GM12891 (cell line): Measurements from ENCODE around the gene IFNK.

Source experiments
- DNase-seq: peaks from one replicate; pipeline ENCODE4 v3.0.0; 2011; ENCODE audit warnings: low spot score; ENCODE audit not compliant: insufficient read length
- FAIRE-seq: peaks from 2 replicates; lab custom pipeline; 2011; peaks lifted over from hg19 to GRCh38; lab: Jason Lieb, UNC
- PAX5 ChIP-seq: IDR thresholded peaks from 2 replicates; pipeline ENCODE4 v1.6.1; 2011; ENCODE audit warnings: low read length, moderate library complexity, mild to moderate bottlenecking; ENCODE audit not compliant: insufficient read depth, severe bottlenecking
- POLR2A ChIP-seq: IDR thresholded peaks from 2 replicates; pipeline ENCODE4 v1.6.1; 2011; ENCODE audit warnings: low read depth, low read length, control low read depth
- POLR2AphosphoS5 ChIP-seq: IDR thresholded peaks from 2 replicates; pipeline ENCODE4 v1.6.1; 2011; ENCODE audit warnings: low read depth, low read length, control low read depth
- POU2F2 ChIP-seq: IDR thresholded peaks from 2 replicates; pipeline ENCODE4 v1.6.1; 2011; ENCODE audit warnings: low read depth, mild to moderate bottlenecking, control low read depth, low read length, moderate library complexity
- SPI1 ChIP-seq: IDR thresholded peaks from 2 replicates; pipeline ENCODE4 v1.6.1; 2011; ENCODE audit warnings: low read depth, low read length, control low read depth
- TAF1 ChIP-seq: IDR thresholded peaks from 2 replicates; pipeline ENCODE4 v1.6.1; 2011; ENCODE audit warnings: low read depth, low read length, control low read depth

Gene IFNK

GRCh38 chr9:27510780-27511179 is 13.3 kb upstream of the IFNK start:
- FAIRE-seq = no peak
- TF ChIP-seq POLR2A (no peak), POU2F2 (no peak), SPI1 (no peak), TAF1 (no peak), PAX5 (no peak), POLR2AphosphoS5 (no peak)
- DNase-seq = no peak

DNA sequence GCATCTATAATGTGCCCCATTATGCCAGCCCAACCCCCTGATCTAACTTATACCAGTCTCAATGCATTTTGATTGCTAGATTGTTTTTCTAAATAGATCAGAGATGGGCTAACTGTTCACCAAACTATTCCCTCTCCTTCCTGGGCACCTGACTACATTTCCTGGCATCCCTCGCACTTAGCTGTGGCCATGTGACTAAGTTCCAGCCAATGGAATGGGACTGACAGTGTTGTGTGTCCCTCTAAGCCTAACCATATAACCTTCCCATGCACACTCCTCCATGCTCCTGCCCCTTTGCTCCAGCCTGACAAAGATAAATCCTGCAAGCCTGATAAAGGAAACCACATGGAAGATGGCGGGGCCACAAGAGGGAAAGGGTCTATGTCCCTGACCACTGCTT is 12.3 kb upstream of the IFNK start:
- no peak for DNase-seq
- TF ChIP-seq POLR2AphosphoS5 (no peak), TAF1 (no peak), SPI1 (no peak), PAX5 (no peak), POU2F2 (no peak), POLR2A (no peak)
- FAIRE-seq = no peak

GRCh38 chr9:27514551-27514950 is 9.5 kb upstream of the IFNK start:
- TF ChIP-seq POU2F2 = no peak
- TF ChIP-seq PAX5 = no peak
- no peak for TF ChIP-seq POLR2A
- no peak for TF ChIP-seq TAF1
- no peak for TF ChIP-seq POLR2AphosphoS5
- TF ChIP-seq SPI1 = no peak
- no peak for FAIRE-seq

GRCh38 chr9:27518006-27518405 is 6.1 kb upstream of the IFNK start:
- FAIRE-seq (no peak), DNase-seq (no peak)
- TF ChIP-seq PAX5 (no peak), POLR2A (no peak), POLR2AphosphoS5 (no peak), SPI1 (no peak), TAF1 (no peak), POU2F2 (no peak)

More at GRCh38 chr9:27514551-27514950, 9.5 kb upstream of the IFNK start:
- DNase-seq = no peak

DNA sequence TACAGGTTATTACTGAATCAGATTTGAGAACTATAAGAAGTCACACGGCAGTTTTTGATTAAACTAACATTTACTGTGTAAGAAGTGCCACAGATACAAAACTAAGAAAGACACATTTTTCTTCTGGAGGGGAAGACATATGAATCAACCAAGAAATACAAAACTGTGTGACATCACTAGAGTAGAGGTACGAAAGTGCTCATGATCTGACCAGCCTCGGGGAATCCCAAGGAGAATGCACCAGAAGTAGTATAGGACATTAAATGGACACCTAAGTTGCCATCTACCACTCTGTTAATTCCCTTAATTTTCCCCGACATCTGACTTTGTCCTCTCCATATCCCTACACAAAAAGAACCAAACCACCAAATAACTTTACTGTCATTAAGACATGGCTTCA is 5.3 kb upstream of the IFNK start:
- TF ChIP-seq PAX5 = no peak
- no peak for TF ChIP-seq TAF1
- TF ChIP-seq POLR2A = no peak
- TF ChIP-seq POU2F2 = no peak
- no peak for TF ChIP-seq POLR2AphosphoS5
- no peak for TF ChIP-seq SPI1
- DNase-seq (no peak), FAIRE-seq (no peak)

- FAIRE-seq (no peak), DNase-seq (no peak)
- no peak for TF ChIP-seq SPI1
- TF ChIP-seq POLR2A = no peak
- no peak for TF ChIP-seq TAF1
- no peak for TF ChIP-seq POU2F2
- no peak for TF ChIP-seq POLR2AphosphoS5
- TF ChIP-seq PAX5 = no peak
Measured at GRCh38 chr9:27519466-27520465, 4.3 kb upstream of the IFNK start.

DNA sequence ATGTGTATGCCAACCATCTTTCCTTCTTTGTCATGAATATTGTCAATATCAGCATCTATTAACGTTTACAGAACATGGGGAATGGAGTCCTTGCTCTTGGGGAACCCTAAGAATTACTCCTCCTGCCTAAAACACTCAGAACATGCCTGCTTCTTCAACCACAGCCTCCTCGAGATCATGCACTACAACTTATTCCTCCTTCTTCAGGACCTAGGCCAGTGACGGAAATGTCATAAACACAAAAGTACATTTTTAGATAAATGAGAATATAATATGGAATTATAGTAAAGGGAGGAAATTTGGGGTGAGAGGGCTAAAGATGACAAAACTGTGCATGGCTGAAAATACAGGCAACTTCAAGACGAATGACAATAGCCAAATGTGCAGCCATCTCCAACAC is 3.1 kb upstream of the IFNK start:
- FAIRE-seq = no peak
- no peak for TF ChIP-seq PAX5
- DNase-seq = no peak

GRCh38 chr9:27523141-27523540 is 949 bp upstream of the IFNK start:
- DNase-seq = no peak
- TF ChIP-seq PAX5 (no peak), POU2F2 (no peak), SPI1 (no peak), TAF1 (no peak), POLR2AphosphoS5 (no peak), POLR2A (no peak)
- FAIRE-seq = no peak

DNA sequence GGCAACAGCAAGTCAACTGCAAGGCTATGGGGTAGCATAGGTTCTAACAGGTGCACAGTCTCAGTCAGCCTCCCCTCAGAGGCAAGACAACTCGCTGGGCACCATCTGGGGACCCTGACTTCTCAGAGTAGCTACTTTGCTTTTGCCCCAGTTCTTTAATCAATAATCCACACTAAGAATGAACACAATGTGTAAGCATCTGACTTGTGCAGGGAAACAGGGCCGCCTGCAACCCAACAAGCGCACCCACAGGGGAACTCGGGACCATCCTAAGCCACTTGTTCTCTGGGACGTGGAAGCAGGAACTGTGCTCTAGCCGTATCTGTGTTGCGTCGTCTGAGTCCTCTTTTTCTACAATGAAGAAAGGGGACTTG is 3.6 kb downstream of the IFNK start:
- TF ChIP-seq POLR2AphosphoS5 (no peak), TAF1 (no peak), PAX5 (no peak), POU2F2 (no peak), POLR2A (no peak), SPI1 (no peak)
- DNase-seq = no peak
- no peak for FAIRE-seq
